ENCODE data around the gene A1CF. TPM values are rescaled to one million over a fixed set of nuclear protein-coding genes. Genes with fewer than 3 reads are reported as not detected.

The A1CF gene
- total RNA-seq, 1 donor from 2014 or later: not detected

DNA sequence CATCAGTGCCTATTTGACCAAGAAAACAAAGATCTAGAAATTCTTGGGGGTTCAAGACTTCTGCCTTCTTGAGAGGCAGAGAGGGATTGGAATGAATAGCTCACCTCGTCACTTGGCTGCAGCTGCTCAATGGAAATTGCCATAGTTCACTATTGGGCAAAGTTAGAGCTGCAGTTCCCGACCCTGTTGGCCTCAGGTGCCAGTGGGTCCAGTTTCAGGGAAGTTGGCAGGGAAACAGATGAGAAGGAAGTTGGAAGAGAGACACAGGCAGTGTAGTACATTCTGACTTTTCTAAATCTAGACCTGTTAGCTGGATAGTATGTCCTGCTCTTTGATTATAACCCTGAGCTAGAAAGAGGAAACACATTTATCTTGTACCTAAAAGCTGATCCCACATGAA, 19.1 kb downstream of the A1CF start:
- no peak for DNase-seq (ENCODE audit: low read depth in 2 of 2)

DNA sequence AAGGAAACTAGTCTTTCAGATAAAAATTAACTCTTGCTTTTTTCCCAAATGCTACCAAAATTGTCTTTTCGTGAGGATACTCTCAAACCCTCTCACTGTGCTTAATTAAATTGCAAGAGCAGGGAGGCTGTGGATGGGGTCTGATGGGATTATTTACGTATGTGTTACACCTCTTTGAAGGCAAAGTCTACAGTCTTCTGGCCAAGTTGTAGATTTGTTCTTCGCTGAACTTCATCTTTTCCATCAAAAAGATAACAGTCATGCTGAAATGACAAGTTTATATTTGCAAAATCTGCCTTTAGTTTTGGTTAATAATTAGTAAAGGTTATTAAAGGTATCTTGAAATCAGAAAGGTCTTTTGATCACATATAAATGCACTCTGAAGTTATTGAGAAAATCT, 22.7 kb downstream of the A1CF start:
- no peak for DNase-seq (ENCODE audit: low read depth in 2 of 2)

GRCh38 chr10:50861370-50861769, 24.1 kb downstream of the A1CF start:
- DNase-seq (ENCODE audit: low read depth in 2 of 2): no peak

GRCh38 chr10:50857579-50857978, 27.8 kb downstream of the A1CF start:
- no peak for DNase-seq (ENCODE audit: low read depth in 2 of 2)

DNA sequence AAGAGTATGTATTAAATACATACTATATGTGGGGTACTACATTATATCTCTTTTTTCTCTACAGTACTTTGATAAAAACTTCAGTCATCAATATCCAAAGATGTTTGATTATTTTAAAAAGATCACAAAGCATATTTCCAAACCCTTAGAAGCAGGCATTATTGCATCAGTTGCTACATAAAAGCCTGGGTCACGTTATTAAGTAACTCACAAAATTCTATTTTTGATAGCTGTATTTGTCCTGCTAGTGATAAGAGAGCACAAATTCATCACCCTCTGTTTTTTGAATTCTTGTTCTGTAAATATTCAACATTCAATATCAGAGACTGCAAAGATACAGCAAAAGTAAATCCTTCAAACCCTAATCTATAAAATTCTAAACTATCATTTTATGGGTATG, 30.0 kb downstream of the A1CF start:
- no peak for DNase-seq (ENCODE audit: low read depth in 2 of 2)

DNA sequence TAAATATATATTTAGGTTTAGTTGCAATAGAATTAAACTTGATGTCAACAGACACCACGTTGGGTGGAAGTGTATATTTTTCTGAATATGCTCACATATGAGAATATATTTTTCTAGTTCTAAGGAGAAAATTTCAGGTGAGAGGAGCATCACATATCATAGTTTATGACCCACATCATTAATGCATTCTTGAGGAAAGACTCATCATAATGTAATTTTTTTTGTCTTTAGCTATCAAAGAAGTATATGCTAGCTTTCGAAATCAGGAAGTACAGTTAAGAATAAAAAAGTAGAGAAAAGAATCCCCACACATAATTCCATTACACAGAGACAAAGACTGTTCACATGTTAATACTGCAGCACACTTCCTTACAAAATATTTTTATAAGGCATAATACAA, 30.4 kb downstream of the A1CF start:
- DNase-seq (ENCODE audit: low read depth in 2 of 2): no peak

DNA sequence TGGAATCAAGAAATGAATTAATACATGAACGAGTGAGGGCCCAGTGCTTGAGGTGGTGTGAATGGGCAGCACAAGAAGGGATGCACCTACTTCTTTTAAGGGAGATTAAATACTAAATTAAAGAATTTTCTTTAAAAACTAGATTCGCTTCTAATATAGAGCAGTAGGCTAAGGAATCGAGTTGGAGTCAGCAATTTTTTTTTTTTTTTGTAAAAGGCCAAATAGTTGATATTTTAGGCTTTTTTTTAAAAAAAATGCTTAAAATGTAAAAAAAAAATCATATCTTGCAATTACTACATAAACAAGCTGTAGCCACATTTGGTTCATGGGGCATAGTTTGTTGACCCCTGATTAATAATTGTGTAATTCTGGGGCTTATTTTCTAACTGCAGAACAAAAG, 31.9 kb downstream of the A1CF start:
- no peak for DNase-seq (ENCODE audit: low read depth in 2 of 2)

- no peak for DNase-seq (ENCODE audit: low read depth in 2 of 2)
These were observed 33.3 kb downstream of the A1CF start for GRCh38 chr10:50851884-50852671.

DNA sequence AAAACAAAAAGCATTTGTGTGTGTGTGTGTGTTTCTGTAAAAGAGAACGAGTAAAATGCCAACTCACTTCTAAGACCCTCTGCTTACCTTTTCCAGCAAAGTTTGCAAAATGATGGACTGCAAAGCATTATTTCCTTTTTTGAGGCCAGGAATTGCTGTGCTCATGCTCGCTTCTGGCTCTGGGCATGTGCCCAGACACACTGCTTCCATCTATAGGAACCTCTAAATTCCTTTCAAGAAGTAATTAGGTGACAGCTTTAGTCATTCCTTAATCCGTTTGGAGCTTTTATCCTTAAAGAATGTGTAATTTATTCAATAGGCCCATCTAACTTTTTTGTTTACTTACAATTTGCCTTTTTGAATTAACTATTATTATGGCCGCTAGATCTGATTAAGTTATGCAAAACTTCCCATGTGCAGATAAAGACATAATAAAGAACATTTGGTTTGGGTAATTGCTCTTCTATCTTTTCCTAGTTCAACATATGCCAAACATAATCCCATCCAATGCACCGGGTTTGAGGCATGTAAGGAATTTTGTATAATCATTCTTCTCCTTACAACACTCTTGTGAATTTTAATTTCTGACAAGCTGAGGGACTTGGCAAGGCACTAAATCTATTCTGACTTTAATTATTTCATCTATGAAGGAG, 34.7 kb downstream of the A1CF start:
- DNase-seq (ENCODE audit: low read depth in 2 of 2): peak in 1 of 2 donors; percentile 3

DNA sequence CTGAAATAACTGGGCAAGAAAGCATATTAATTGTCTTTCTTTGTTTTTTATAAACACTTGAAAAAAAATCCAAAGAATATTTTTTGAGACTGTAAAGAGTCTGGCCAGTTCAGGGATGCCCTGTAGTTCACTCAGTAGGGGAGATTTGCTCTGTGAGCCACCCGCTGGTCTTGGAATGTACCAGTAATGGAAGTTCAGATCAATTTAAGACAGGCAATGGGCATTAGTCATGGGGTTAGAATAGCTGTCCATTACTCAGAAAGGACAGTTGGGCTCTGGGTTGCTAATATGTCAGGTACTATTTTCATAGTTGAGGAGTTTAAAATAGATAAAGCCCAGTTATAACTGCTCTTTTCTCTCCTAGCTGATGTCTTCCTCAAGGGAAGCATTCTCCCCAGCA, 38.7 kb downstream of the A1CF start:
- DNase-seq (ENCODE audit: low read depth in 2 of 2): no peak

GRCh38 chr10:50837095-50837494, 48.3 kb downstream of the A1CF start:
- DNase-seq (ENCODE audit: low read depth in 2 of 2): no peak

DNA sequence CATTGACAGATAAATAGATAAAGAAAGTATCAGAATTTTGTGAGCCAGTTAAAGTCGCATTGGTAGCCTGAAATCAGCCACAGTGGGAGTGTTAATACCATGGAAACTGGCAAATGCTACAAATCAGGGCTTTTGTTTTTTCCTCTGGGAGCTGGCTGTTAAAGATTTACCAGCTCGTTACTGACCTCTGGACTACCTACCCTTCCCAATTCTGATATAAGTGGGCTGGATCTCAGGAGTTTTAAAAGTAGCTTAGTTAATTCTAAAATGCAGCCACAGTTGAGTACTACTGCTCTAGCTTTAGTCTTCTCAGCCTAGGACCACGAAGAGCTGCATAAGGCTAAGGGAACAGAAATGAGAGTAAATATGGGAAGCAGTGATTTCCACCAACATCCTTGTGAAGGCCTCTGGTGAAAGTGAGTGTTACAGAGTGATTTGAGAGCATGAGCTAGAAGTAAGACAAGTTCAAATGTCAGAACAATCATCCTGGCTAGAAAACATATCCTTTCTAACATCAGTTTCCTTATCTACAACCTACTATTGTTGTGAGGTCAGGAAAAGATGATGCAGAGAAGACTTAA, 53.2 kb downstream of the A1CF start:
- no peak for DNase-seq (ENCODE audit: low read depth in 2 of 2)

DNA sequence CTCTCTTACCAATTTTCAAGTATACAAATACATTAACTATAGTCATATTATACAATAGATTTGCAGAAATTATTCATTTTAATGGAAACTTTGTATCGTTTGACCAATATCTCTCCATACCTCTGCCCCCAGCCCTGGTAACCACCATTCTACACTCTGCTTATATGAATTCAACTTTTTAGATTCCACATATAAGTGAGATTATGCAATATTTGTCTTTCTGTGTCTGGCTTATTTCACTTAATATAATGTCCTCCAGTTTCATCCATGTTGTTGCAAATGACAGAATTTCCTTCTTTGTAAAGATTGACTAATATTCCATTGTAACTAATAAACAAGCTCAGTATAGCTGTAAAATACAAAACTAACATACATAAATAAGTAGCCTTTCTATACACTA, 55.4 kb downstream of the A1CF start:
- no peak for DNase-seq (ENCODE audit: low read depth in 2 of 2)

- DNase-seq (ENCODE audit: low read depth in 2 of 2): no peak
These were observed 60.6 kb downstream of the A1CF start for GRCh38 chr10:50824782-50825181.

GRCh38 chr10:50823789-50824188, 61.6 kb downstream of the A1CF start:
- no peak for DNase-seq (ENCODE audit: low read depth in 2 of 2)

GRCh38 chr10:50809596-50809995, 75.8 kb downstream of the A1CF start:
- DNase-seq (ENCODE audit: low read depth in 2 of 2): no peak

DNA sequence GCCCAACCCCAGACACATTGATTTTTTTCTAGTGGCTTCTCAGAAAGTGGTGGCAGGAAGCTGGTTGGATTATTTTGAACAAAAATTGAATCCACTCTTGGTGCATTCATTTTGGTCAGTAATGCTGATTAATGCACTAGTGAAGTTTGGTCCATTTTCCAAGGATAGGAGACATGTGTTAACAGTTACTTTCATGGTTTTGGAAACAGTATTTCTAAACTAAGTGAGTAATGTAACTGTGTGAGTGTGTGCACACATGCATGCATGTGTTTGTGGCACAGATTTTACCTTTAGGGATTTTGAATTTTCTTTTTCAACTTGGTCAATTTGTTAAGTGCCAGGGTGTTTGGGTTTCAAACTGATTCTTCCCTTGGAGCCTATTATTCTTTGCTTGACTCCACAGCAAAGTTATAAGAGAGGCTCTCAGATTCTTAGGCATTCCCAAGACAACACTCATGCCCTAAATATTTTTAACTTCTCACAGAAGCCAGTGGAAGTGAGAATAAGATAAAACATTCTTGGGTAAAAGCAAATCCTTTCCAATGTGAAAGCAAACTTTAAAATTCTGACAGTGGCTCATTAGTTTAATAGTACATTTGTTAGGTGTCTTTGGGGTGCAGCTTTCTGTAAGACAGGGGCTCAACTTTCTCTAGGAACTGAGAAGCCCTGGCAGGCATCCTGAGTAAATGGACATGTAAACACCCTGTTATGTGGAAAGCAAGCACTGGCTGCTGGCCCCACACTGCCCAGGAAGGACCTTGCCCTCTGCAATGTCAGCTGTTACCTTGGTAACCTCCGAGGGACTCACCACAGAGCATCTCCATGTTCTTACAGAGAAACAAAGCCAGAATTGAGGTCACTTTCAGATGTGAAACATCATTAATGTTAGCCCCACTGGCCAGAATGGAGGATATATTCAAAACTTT, 77.3 kb downstream of the A1CF start:
- no peak for DNase-seq (ENCODE audit: low read depth in 2 of 2)

- DNase-seq (ENCODE audit: low read depth in 2 of 2): no peak
These were observed 79.3 kb downstream of the A1CF start for GRCh38 chr10:50805981-50806622.

- DNase-seq (ENCODE audit: low read depth in 2 of 2): no peak
These were observed 85.8 kb downstream of the A1CF start for GRCh38 chr10:50799595-50799994.

DNA sequence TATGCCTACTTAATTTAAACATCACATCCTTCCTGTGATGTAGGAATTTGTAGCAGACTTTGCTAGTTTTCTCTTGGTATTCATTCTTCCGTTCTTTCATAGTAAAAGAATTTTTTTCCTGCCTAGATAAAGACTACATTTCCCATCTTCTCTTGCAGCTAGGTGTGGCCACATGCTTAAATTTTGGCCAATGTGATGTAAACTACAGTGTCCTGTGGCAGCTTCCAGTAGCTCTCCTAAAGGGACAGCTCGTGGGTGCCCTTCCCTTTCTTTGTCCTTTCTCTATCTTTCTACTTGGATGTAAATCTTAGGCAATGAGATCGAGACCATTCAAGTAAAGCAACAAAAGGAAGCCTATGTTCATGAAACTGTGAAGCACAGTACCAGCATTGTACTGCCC, 87.1 kb downstream of the A1CF start:
- DNase-seq (ENCODE audit: low read depth in 2 of 2): no peak

DNA sequence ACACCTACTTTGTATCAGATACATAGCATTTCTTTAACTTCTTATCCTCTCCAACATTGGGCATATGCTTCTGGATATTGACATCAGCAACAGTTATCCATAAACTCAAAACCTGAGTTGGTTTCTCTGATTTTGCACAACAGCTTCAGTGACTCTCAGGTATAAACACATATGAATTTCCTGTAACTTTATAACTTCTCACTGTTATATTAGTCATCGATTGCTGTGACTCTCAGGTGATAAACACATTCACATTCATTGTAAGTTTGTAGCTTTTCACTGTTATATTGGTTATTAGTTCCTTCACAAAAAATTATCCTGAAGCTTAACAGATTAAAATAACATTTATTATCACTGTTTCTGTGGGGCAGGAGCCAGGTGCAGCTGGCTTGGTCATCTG, 88.7 kb downstream of the A1CF start:
- DNase-seq (ENCODE audit: low read depth in 2 of 2): no peak

Data from lung microvascular endothelial cell (primary cell).